ENCODE data around the gene LY6G6D. TPM values are rescaled to one million over a fixed set of nuclear protein-coding genes. Genes with fewer than 3 reads are reported as not detected.

The LY6G6D gene
- total RNA-seq, 1 experiment from 2014 or later = not detected

DNA sequence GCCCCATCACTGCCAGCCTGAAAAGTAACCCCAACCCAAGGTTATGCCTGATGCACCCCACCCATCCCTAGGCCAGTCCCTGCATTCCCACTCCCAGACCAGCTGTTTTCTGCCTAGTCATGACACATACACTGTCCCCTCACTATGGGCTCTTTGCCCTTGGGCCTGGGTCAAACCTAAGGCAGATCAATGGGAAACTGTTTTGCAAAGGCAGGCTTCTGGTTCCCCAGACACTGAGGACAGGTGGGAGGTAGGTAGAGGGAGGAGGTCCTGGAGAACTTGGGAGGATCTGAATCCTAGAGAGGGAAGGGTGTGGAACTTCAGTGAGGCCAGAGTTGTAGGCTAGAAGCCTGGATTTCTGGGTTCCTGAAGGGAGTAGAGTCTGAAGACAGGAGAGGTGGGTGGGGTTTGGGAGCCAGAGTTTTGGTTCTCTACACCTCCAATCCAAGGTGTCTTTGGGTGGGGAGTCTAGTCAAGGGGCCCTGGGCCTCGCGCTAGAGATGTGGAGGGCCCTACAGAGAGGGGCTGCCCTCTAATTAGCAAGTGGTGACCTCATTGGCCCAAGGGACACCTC lies 19.2 kb downstream of the LY6G6D start:
- H3K9me3 ChIP-seq (ENCODE audit: low read length) = no peaks in the 10 kb centered on the region
- peak overlapping the region; percentile 97 for H3K9ac ChIP-seq (ENCODE audit: low read length)
- peaks cover 26% of the 10 kb centered on the region for H3K36me3 ChIP-seq (ENCODE audit: insufficient read depth, low read length)
- H3K4me3 ChIP-seq (ENCODE audit: low read length) = peak overlapping the region; percentile 95
- H4K20me1 ChIP-seq (ENCODE audit: insufficient read depth, low read depth, low read length) = no peaks in the 10 kb centered on the region
- no peaks in the 10 kb centered on the region for H3K9me2 ChIP-seq (replicated peaks; ENCODE audit: insufficient read depth, low read length)
- no peaks in the 10 kb centered on the region for H3K27me3 ChIP-seq (ENCODE audit: low read length)
- no peak for DNase-seq
- H3K4me2 ChIP-seq (ENCODE audit: low read depth, low read length, poor library complexity, severe bottlenecking) = peak overlapping the region; percentile 89
- peaks cover 35% of the 10 kb centered on the region for H3K79me2 ChIP-seq (ENCODE audit: low read length)
- H3K4me1 ChIP-seq (ENCODE audit: low read length) = peaks cover 51% of the 10 kb centered on the region
- H3K27ac ChIP-seq (ENCODE audit: low read length) = peak overlapping the region; percentile 90
- H2AFZ ChIP-seq (ENCODE audit: low read length) = no peak overlapping the region

DNA sequence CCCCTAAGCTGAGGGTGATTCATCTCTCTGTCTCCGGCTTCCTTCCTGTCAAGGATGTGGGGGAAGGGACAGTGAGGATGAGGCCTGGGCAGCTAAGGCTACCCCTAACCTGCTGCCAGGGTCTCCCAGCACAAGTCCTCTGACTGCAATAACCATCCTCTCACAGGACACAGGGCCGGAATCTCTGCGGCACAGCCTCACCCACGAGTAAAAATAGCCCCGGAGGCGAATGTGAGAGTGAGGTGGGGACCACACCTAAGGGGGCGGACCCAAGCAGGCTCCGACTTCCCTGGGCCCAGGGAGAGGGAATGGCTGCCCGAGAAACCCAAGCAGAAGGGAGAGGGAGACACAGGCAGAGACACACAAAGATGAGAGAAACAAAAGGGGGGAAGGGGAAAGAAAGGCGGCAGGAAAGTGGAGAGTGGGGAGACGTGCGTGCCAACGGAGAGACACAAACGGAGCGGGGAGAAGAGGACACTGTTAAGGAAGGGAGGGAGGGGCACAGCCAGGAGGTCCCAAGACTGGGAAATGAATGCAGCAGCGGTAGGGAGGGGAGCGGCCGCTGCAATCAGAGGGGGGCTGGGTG lies 19.8 kb downstream of the LY6G6D start:
- no peak overlapping the region for H2AFZ ChIP-seq (ENCODE audit: low read length)
- no peaks in the 10 kb centered on the region for H3K27me3 ChIP-seq (ENCODE audit: low read length)
- no peaks in the 10 kb centered on the region for H3K9me3 ChIP-seq (ENCODE audit: low read length)
- H3K9me2 ChIP-seq (replicated peaks; ENCODE audit: insufficient read depth, low read length) = no peaks in the 10 kb centered on the region
- peak overlapping the region; percentile 89 for H3K4me2 ChIP-seq (ENCODE audit: low read depth, low read length, poor library complexity, severe bottlenecking)
- DNase-seq = peak; percentile 73
- H3K4me3 ChIP-seq (ENCODE audit: low read length) = peak overlapping the region; percentile 95
- no peaks in the 10 kb centered on the region for H4K20me1 ChIP-seq (ENCODE audit: insufficient read depth, low read depth, low read length)
- H3K36me3 ChIP-seq (ENCODE audit: insufficient read depth, low read length) = peaks cover 26% of the 10 kb centered on the region
- H3K79me2 ChIP-seq (ENCODE audit: low read length) = peaks cover 35% of the 10 kb centered on the region
- H3K9ac ChIP-seq (ENCODE audit: low read length) = peak overlapping the region; percentile 97
- H3K27ac ChIP-seq (ENCODE audit: low read length) = peak overlapping the region; percentile 90
- H3K4me1 ChIP-seq (ENCODE audit: low read length) = peaks cover 47% of the 10 kb centered on the region

- Histone ChIP-seq H4K20me1 (ENCODE audit: insufficient read depth, low read depth, low read length) (no peaks in the 10 kb centered on the region), H2AFZ (ENCODE audit: low read length) (peak within 1 kb of the TSS; percentile 23; the same call in 1 of the 2 replicates), H3K4me3 (ENCODE audit: low read length) (peak within 1 kb of the TSS; percentile 95), H3K4me2 (ENCODE audit: low read depth, low read length, poor library complexity, severe bottlenecking) (peak within 1 kb of the TSS; percentile 89), H3K9ac (ENCODE audit: low read length) (peak within 1 kb of the TSS; percentile 97), H3K27ac (ENCODE audit: low read length) (peak within 1 kb of the TSS; percentile 90), H3K79me2 (ENCODE audit: low read length) (peaks cover 44% of the 10 kb centered on the region), H3K9me3 (ENCODE audit: low read length) (no peaks in the 10 kb centered on the region), H3K27me3 (ENCODE audit: low read length) (no peaks in the 10 kb centered on the region), H3K36me3 (ENCODE audit: insufficient read depth, low read length) (peaks cover 22% of the 10 kb centered on the region), H3K9me2 (replicated peaks; ENCODE audit: insufficient read depth, low read length) (no peaks in the 10 kb centered on the region), H3K4me1 (ENCODE audit: low read length) (peaks cover 57% of the 10 kb centered on the region)
- peak; percentile 95 for DNase-seq
Observed at GRCh38 chr6:31736021-31736767, 21.0 kb downstream of the LY6G6D start, which contains the start of gene CLIC1. TSS of gene CLIC1 (minus strand) at chr6:31736530. CDS start at chr6:31736300, 230 bp downstream.

GRCh38 chr6:31736768-31737314 lies 21.7 kb downstream of the LY6G6D start:
- Histone ChIP-seq H3K27ac (ENCODE audit: low read length) (peak overlapping the region; percentile 90), H3K4me3 (ENCODE audit: low read length) (peak overlapping the region; percentile 95), H3K79me2 (ENCODE audit: low read length) (peaks cover 47% of the 10 kb centered on the region), H3K36me3 (ENCODE audit: insufficient read depth, low read length) (peaks cover 18% of the 10 kb centered on the region), H3K9me2 (replicated peaks; ENCODE audit: insufficient read depth, low read length) (no peaks in the 10 kb centered on the region), H3K9me3 (ENCODE audit: low read length) (no peaks in the 10 kb centered on the region), H3K4me2 (ENCODE audit: low read depth, low read length, poor library complexity, severe bottlenecking) (peak overlapping the region; percentile 89), H3K27me3 (ENCODE audit: low read length) (no peaks in the 10 kb centered on the region), H4K20me1 (ENCODE audit: insufficient read depth, low read depth, low read length) (no peaks in the 10 kb centered on the region), H3K4me1 (ENCODE audit: low read length) (peaks cover 63% of the 10 kb centered on the region), H3K9ac (ENCODE audit: low read length) (peak overlapping the region; percentile 97), H2AFZ (ENCODE audit: low read length) (no peak overlapping the region; the same call in 1 of the 2 replicates)
- DNase-seq = peak; percentile 50

DNA sequence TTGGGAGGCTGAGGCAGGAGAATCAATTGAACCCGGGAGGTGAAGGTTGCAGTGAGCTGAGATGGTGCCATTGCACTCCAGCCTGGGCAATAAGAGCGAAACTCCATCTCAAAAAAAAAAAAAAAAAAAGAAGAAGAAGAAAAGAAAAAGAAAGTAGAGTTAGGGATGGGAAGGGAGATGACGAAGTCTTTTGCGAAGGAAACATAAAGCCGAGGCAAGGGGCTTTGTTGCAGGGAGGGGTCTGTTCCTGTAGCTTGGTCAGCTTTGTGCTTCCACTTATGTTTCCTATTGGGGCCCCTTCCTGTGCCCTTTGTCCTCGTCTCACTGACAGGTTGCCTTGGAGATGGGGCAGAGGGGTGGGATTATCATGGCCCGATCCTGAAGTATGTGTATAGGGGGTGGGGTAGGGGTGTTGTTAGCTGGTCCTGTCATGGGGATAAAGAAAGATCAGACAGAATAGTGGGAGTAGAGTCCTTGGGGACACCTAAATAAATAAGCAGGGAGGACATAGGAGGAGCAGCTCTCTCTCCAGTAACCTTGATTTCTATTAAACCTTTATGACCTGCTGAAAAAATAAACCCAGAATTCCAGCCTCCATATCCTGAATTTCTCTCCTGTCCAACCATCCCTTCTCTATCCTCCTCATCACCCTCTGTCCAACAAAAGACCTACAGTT lies 22.3 kb downstream of the LY6G6D start:
- no peak for DNase-seq
- H3K79me2 ChIP-seq (ENCODE audit: low read length) = peaks cover 47% of the 10 kb centered on the region
- H3K27ac ChIP-seq (ENCODE audit: low read length) = peak overlapping the region; percentile 90
- H3K4me3 ChIP-seq (ENCODE audit: low read length) = peak overlapping the region; percentile 57; the same call in 1 of the 2 replicates
- H4K20me1 ChIP-seq (ENCODE audit: insufficient read depth, low read depth, low read length) = no peaks in the 10 kb centered on the region
- H3K4me2 ChIP-seq (ENCODE audit: low read depth, low read length, poor library complexity, severe bottlenecking) = peak overlapping the region; percentile 89
- H3K9me3 ChIP-seq (ENCODE audit: low read length) = no peaks in the 10 kb centered on the region
- H3K27me3 ChIP-seq (ENCODE audit: low read length) = no peaks in the 10 kb centered on the region
- H3K36me3 ChIP-seq (ENCODE audit: insufficient read depth, low read length) = peaks cover 16% of the 10 kb centered on the region
- H3K9ac ChIP-seq (ENCODE audit: low read length) = peak overlapping the region; percentile 97
- no peaks in the 10 kb centered on the region for H3K9me2 ChIP-seq (replicated peaks; ENCODE audit: insufficient read depth, low read length)
- H2AFZ ChIP-seq (ENCODE audit: low read length) = peak overlapping the region; percentile 19; the same call in 1 of the 2 replicates
- peaks cover 67% of the 10 kb centered on the region for H3K4me1 ChIP-seq (ENCODE audit: low read length)

DNA sequence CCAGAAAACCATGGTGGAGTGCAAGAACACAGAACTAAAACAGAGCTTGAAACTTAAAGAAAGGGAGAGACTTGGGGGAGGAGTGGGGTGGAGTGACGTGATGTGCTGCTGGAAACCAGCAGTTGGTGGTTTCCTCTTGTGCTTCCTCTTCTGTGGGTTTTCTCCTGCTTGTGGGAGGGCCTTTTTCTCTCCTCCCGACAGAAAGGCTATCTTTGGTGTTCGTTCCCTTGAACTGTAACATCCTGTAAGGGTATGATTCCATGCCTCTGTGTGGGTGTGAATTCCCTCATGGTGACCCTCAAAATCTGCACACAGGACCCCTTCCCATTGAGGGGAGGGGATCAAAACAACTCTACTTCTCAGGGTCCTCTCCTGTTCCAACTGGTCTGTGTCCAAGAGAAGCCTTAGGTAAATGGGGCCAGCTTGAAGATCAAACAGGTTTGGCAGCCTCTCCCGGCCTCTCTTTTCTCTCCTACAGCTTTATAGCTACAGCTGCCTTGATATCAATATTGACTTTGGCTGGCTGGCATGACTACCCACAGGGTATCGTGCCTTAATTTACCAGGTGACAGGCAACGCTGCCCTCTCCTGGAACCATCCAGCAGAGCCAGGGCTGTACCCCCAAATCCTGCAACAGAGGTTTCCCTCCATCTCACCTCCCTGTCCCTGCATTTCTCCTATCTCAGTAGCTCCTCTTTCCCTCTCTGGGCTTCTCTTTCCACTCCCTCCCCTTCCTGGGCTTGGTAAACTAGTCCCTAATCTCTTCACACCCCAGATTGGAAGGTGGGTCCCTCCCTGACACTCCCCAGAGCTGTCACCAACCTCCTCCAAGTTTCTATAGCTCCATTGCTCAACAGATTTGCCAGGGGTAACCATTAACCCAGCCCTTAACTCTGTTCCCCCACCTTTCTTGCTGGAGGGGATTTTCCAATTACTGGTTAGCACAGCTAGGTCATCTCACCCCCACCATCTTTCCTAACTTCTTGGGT lies 23.1 kb downstream of the LY6G6D start:
- peak overlapping the region; percentile 75 for H3K4me2 ChIP-seq (ENCODE audit: low read depth, low read length, poor library complexity, severe bottlenecking)
- H3K36me3 ChIP-seq (ENCODE audit: insufficient read depth, low read length) = peaks cover 12% of the 10 kb centered on the region
- H3K9me3 ChIP-seq (ENCODE audit: low read length) = no peaks in the 10 kb centered on the region
- H3K9me2 ChIP-seq (replicated peaks; ENCODE audit: insufficient read depth, low read length) = no peaks in the 10 kb centered on the region
- peak overlapping the region; percentile 71 for H3K9ac ChIP-seq (ENCODE audit: low read length)
- H4K20me1 ChIP-seq (ENCODE audit: insufficient read depth, low read depth, low read length) = no peaks in the 10 kb centered on the region
- peaks cover 47% of the 10 kb centered on the region for H3K79me2 ChIP-seq (ENCODE audit: low read length)
- DNase-seq = peak; percentile 86
- H3K4me1 ChIP-seq (ENCODE audit: low read length) = peaks cover 67% of the 10 kb centered on the region
- H3K4me3 ChIP-seq (ENCODE audit: low read length) = peak overlapping the region; percentile 57
- H3K27me3 ChIP-seq (ENCODE audit: low read length) = no peaks in the 10 kb centered on the region
- peak overlapping the region; percentile 19; the same call in 1 of the 2 replicates for H2AFZ ChIP-seq (ENCODE audit: low read length)
- peak overlapping the region; percentile 90 for H3K27ac ChIP-seq (ENCODE audit: low read length)

All from Karpas-422 (cell line).